Measurements from ENCODE around the gene NPFFR2.
"Not testable (repeated sequence)": the region's sequence is repeated elsewhere in the genome, so short reads cannot be mapped to it uniquely, and the experiment has no call there.

Gene NPFFR2

GRCh38 chr4:72031868-72032608 is at the start of gene NPFFR2:
Gene NPFFR2, plus strand, starts transcription at chr4:72032000. Its CDS starts 96,592 bp downstream, at chr4:72128592.
- DNase-seq = no peak

GRCh38 chr4:71992571-71993312 is 39.1 kb upstream of the NPFFR2 start:
- no peak for DNase-seq

- no peak for DNase-seq
Measured at GRCh38 chr4:71994559-71994958, 37.2 kb upstream of the NPFFR2 start.

GRCh38 chr4:71995297-71995696 is 36.5 kb upstream of the NPFFR2 start:
- DNase-seq = no peak

GRCh38 chr4:72006586-72006985 is 25.2 kb upstream of the NPFFR2 start:
- no peak for DNase-seq

- DNase-seq = no peak
Measured at GRCh38 chr4:72011906-72012305, 19.9 kb upstream of the NPFFR2 start.

- DNase-seq = no peak
Measured at GRCh38 chr4:72016011-72016410, 15.8 kb upstream of the NPFFR2 start.

- no peak for DNase-seq
Measured at GRCh38 chr4:72019688-72020087, 12.1 kb upstream of the NPFFR2 start.

- DNase-seq = no peak
Measured at GRCh38 chr4:72022553-72022952, 9.2 kb upstream of the NPFFR2 start.

GRCh38 chr4:72055566-72055965 is 23.8 kb downstream of the NPFFR2 start:
- no peak for DNase-seq

GRCh38 chr4:72063726-72064125 is 31.9 kb downstream of the NPFFR2 start:
- no peak for DNase-seq

GRCh38 chr4:72067051-72067450 is 35.3 kb downstream of the NPFFR2 start:
- no peak for DNase-seq

- DNase-seq = no peak
Measured at GRCh38 chr4:72073816-72074215, 42.0 kb downstream of the NPFFR2 start.

- DNase-seq = no peak
Measured at GRCh38 chr4:72076562-72076961, 44.8 kb downstream of the NPFFR2 start.

GRCh38 chr4:72077346-72077745 is 45.5 kb downstream of the NPFFR2 start:
- no peak for DNase-seq

- no peak for DNase-seq
Measured at GRCh38 chr4:72084587-72085011, 52.8 kb downstream of the NPFFR2 start.

- DNase-seq = not testable (repeated sequence)
Measured at GRCh38 chr4:72090606-72091005, 58.8 kb downstream of the NPFFR2 start.

- no peak for DNase-seq
Measured at GRCh38 chr4:72094059-72094797, 62.4 kb downstream of the NPFFR2 start.

- DNase-seq = no peak
Measured at GRCh38 chr4:72107456-72107855, 75.7 kb downstream of the NPFFR2 start.

- DNase-seq = no peak
Measured at GRCh38 chr4:72109364-72109763, 77.6 kb downstream of the NPFFR2 start.

- no peak for DNase-seq
Measured at GRCh38 chr4:72109959-72110497, 78.2 kb downstream of the NPFFR2 start.

GRCh38 chr4:72110886-72111285 is 79.1 kb downstream of the NPFFR2 start:
- DNase-seq = no peak

- no peak for DNase-seq
Measured at GRCh38 chr4:72111863-72112262, 80.1 kb downstream of the NPFFR2 start.
